Ovary (tissue), 9 donors: Measurements from ENCODE around the gene MRPL12. TPM values are rescaled to one million over a fixed set of nuclear protein-coding genes. Genes with fewer than 3 reads are reported as not detected.
A peak's percentile ranks its signal among the peaks of the same experiment; 100 is the strongest.

ENCODE experiments used
- DNase-seq, 5 donors: peaks; one replicate each; pipeline ENCODE4 v3.0.0-alpha.2; 2019 to 2020
- H3K27ac ChIP-seq, 2 donors: fragments of 200-600 bp; one replicate each; pipeline versions ENCODE4 v1.5.1 to v1.8.0; 2019 to 2022
- H3K27me3 ChIP-seq: fragments of 200-600 bp; one replicate; pipeline ENCODE4 v1.8.0; 2022
- H3K36me3 ChIP-seq: fragments of 200-600 bp; sonication (generic); one replicate; pipeline ENCODE4 v1.5.1; 2019
- H3K4me1 ChIP-seq: one replicate; pipeline ENCODE4 v1.8.1; 2013; ENCODE audit warnings: mild to moderate bottlenecking, moderate library complexity; ENCODE audit not compliant: insufficient read depth
- H3K4me3 ChIP-seq: fragments of 200-600 bp; sonication (generic); one replicate; pipeline ENCODE4 v1.5.1; 2017
- H3K9me3 ChIP-seq, 2 donors: fragments of 200-600 bp in 1 of 2; sonication (generic) in 1 of 2; one replicate each; pipeline versions ENCODE4 v1.5.1 to v1.8.1; 2013 to 2019; ENCODE audit warnings: mild to moderate bottlenecking in 1 of 2, moderate library complexity in 1 of 2
- EP300 ChIP-seq: sonication (generic); formaldehyde crosslinking; IDR thresholded peaks from one replicate; pipeline ENCODE4 v1.6.1; 2017; ENCODE audit warnings: antibody characterized with exemption
- POLR2A ChIP-seq: fragments of 450-650 bp; IDR thresholded peaks from one replicate; pipeline ENCODE4 v1.6.1; 2017; ENCODE audit warnings: antibody characterized with exemption, mild to moderate bottlenecking, moderate library complexity
- WGBS, 3 donors: extraction: QIAGEN DNeasy Blood & Tissue Kit in 1 of 3; methylation state at CpG; one replicate each; pipeline versions ENCODE4 v1.1.5 to v1.1.7; 2013 to 2017; 5-methylcytosine and 5-hydroxymethylcytosine counted together
- intact Hi-C, 4 donors: fragments of 100-400 bp; cut with DNase I; formaldehyde crosslinking; loops; one replicate each; pipeline versions ENCODE4 v1.11.0 to v1.15.1; 2022 to 2023
- polyA plus RNA-seq, 2 donors: library from polyadenylated mRNA; stranded (reverse); fragments of 200-250 nt in 1 of 2; fragments of 350-450 nt in 1 of 2; fragmentation: Illumina TruSeq in 1 of 2; extraction: RNeasy Lipid Tissue Mini Kit (QIAGEN cat#74804) in 1 of 2; gene quantifications; one replicate each; pipeline ENCODE4 v1.2.3, GENCODE V29; 2013 to 2014
- total RNA-seq, 7 donors: library from RNA; depleted of rRNA in 2 of 7; stranded (reverse); fragments of >200 nt in 2 of 7; fragmentation: NEBNext Ultra II Directional in 3 of 7; extraction: Animal tissue kit (Norgen Biotek cat#: 25700) in 3 of 7; gene quantifications; one replicate each; pipeline versions ENCODE4 v1.1.0 to v1.2.4, GENCODE V29; 2016 to 2023
- TF ChIP-seq, protein P1 (sequence below), 3 donors: fragments of 450-650 bp in 2 of 3; fragments of 200-600 bp in 1 of 3; IDR thresholded peaks; one replicate each; pipeline versions ENCODE4 v1.5.1 to v1.8.0; 2016 to 2022; ENCODE audit warnings: antibody characterized with exemption in 3 of 3, mild to moderate bottlenecking in 1 of 3
- donor health status: DM: no; HTN: no; CAD: no; lungs with moderate emphysema.
- donor health status: DM: no; HTN: no; CAD: no.
- donor health status: Bipolar disorder and iron deficiency.
- donor health status: DM: yes; HTN: yes; CAD: no.
- donor health status: DM: no; HTN: no; CAD: no.
- donor health status: DM: yes; HTN: yes; CAD: no.

Gene MRPL12
- total and polyA plus RNA-seq, 9 donors, result 12.9 to 47.2 (median 36.8) TPM

GRCh38 chr17:81697261-81698044, 5.7 kb upstream of the MRPL12 start:
- TF ChIP-seq, protein P1, sequence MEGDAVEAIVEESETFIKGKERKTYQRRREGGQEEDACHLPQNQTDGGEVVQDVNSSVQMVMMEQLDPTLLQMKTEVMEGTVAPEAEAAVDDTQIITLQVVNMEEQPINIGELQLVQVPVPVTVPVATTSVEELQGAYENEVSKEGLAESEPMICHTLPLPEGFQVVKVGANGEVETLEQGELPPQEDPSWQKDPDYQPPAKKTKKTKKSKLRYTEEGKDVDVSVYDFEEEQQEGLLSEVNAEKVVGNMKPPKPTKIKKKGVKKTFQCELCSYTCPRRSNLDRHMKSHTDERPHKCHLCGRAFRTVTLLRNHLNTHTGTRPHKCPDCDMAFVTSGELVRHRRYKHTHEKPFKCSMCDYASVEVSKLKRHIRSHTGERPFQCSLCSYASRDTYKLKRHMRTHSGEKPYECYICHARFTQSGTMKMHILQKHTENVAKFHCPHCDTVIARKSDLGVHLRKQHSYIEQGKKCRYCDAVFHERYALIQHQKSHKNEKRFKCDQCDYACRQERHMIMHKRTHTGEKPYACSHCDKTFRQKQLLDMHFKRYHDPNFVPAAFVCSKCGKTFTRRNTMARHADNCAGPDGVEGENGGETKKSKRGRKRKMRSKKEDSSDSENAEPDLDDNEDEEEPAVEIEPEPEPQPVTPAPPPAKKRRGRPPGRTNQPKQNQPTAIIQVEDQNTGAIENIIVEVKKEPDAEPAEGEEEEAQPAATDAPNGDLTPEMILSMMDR (IDR thresholded peaks at IDR 0.05), result no peak
- no peak for TF ChIP-seq POLR2A
- TF ChIP-seq EP300, result no peak
- no peaks in the 10 kb centered on the region for H3K27me3 ChIP-seq
- 75 to 79% (median 78%) methylated on average over 25 of the region's 25 CpGs for WGBS, 3 donors
- no peak for DNase-seq
- intact Hi-C loops, result no loop called here
- H3K4me3 ChIP-seq, result no peak overlapping the region
- H3K4me1 ChIP-seq, result peaks cover 2% of the 10 kb centered on the region
- H3K36me3 ChIP-seq, result no peaks in the 10 kb centered on the region
- no peaks in the 10 kb centered on the region for H3K9me3 ChIP-seq
- no peak overlapping the region for H3K27ac ChIP-seq

DNA sequence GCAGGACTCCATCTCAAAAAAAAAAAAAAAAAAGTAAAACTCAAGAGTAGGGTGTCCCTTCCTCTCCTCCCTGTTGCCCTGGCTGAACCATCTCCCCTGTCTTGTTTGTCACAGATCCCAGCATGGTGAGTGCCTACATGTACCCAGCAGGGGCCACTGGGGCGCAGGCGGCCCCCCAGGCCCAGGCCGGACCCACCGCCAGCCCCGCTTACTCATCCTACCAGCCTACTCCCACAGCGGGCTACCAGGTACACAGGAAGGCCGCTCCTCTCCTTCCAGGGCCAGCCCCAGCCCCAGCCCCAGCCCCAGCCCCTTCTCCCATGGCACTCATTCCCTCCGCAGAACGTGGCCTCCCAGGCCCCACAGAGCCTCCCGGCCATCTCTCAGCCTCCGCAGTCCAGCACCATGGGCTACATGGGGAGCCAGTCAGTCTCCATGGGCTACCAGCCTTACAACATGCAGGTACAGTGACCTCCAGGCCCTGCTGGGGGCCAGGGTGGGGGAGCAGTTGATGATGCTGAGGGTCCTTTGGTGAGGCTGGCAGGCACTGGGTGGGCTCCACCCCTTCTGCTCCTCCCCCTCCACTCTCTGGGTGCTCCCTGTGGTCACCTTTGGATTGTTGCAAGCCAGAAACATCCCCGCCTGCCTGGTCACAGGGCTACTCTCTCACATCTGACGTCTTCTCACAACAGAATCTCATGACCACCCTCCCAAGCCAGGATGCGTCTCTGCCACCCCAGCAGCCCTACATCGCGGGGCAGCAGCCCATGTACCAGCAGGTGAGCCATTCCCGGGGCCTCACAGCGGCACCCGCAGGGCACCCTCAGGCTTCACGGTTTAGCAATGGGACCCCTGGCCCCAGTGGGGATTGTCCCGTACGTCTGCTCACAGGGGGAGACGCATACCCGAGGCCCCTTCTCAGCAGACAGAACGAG, 2.5 kb upstream of the MRPL12 start:
- peaks cover 6% of the 10 kb centered on the region for H3K4me1 ChIP-seq
- intact Hi-C loops, result no loop called here
- no peak overlapping the region for H3K4me3 ChIP-seq
- no peaks in the 10 kb centered on the region for H3K36me3 ChIP-seq
- TF ChIP-seq POLR2A, result no peak
- TF ChIP-seq, protein P1 (IDR thresholded peaks at IDR 0.05), result no peak
- TF ChIP-seq EP300, result no peak
- 77 to 85% (median 82%) methylated on average over 22 to 25 of the region's 25 CpGs for WGBS, 3 donors
- H3K27ac ChIP-seq, result no peak overlapping the region
- H3K27me3 ChIP-seq, result no peaks in the 10 kb centered on the region
- DNase-seq, result no peak
- no peaks in the 10 kb centered on the region for H3K9me3 ChIP-seq

GRCh38 chr17:81701288-81702071, 1.7 kb upstream of the MRPL12 start:
- no peaks in the 10 kb centered on the region for H3K27me3 ChIP-seq
- H3K36me3 ChIP-seq, result no peaks in the 10 kb centered on the region
- WGBS, 3 donors, result 57 to 66% (median 62%) methylated on average over 17 to 23 of the region's 23 CpGs
- intact Hi-C loops, result no loop called here
- no peak overlapping the region for H3K27ac ChIP-seq
- TF ChIP-seq EP300 (no peak), POLR2A (no peak)
- TF ChIP-seq, protein P1 (IDR thresholded peaks at IDR 0.05), result no peak
- H3K9me3 ChIP-seq, result no peaks in the 10 kb centered on the region
- DNase-seq, result no peak
- H3K4me3 ChIP-seq, result peak overlapping the region; percentile 77
- peaks cover 6% of the 10 kb centered on the region for H3K4me1 ChIP-seq
